TTC549 (cell line): Measurements from ENCODE around the gene TUBA3C.
"Not testable (repeated sequence)": the region's sequence is repeated elsewhere in the genome, so short reads cannot be mapped to it uniquely, and the experiment has no call there.

Experiments used
- FAIRE-seq: peaks from 2 replicates; lab custom pipeline; 2012; peaks lifted over from hg19 to GRCh38; lab: Jason Lieb, UNC

TUBA3C gene

DNA sequence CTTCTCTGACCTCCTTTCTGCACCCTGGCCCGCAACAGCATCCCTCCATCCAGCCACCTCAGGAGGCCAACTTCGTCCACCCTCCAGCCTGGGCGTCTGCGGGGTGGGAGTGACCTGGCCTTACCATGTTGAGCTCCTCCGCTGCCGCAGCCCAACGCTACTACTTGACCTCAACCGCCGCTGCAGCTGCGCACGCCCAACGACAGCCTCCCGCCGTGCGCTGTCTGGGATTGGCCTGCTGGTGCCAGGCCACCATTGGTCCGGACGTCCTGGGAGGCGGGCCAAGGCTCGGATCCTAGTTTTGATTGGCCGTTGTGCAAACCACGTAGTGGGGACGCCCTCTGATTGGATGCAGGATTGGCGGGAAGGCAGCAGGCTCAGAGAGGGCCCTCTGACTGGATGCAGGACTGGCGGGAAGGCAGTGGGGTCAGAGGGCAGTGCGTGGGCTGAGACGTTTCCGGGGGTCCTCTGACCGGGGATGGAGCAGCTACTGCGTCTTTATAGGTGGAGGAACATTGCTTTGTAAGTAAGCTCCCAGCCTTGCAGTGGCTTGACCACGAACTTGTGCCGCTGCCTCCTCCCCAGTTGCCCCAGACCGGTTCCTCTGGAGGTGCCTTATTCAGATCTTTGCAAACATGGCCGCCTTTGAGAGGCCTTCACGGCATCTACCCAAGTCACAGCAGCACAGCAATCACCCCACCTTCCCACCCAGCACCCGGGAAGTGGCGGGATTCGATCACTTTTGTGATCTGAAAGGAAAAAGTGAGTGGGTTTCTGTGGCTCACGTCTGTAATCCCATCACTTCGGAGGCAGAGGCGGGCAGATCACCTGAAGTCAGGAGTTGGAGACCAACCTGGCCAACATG is at the start of gene TUBA3C:
Gene TUBA3C, minus strand, starts transcription at position 204 of the 865 bp plus-strand sequence. Its CDS starts 77 bp downstream, at position 127.
- no peak for FAIRE-seq

DNA sequence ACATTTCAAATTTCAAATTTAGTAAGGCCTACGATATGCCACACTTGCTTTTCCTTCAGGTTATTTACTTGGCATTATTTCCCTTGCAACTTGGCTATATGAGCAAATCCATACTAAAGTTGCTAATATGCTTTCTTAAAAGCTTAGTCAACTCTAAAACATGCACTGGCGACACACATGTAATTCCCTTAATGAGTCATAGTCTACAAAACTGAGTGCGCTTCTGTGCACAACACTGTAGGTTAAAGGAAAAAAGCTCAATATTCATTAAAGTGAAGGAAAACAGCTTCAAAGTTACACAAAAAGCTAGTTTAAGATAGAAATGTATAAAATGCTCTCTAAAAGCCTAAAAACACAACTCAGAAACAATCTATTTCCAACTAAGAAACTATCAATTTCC is 25.8 kb upstream of the TUBA3C start:
- not testable (repeated sequence) for FAIRE-seq

DNA sequence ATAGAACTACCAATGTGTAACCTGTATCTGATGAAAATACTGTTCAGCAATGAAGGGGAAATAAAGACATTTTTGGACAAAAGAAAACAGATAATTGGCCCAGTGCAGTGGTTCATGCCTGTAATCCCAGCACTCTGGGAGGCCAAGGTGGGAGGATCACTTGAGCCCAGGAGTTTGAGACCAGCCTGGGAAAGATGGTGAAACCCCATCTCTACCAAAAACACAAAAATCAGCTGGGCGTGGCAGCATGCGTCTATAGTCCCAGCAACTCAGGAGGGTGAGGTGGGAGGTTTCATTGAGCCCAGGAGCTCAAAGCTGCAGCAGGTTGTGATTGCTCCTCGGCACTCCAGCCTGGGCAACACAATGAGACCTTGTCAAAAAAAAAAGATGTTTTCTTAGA is 11.0 kb upstream of the TUBA3C start:
- not testable (repeated sequence) for FAIRE-seq

DNA sequence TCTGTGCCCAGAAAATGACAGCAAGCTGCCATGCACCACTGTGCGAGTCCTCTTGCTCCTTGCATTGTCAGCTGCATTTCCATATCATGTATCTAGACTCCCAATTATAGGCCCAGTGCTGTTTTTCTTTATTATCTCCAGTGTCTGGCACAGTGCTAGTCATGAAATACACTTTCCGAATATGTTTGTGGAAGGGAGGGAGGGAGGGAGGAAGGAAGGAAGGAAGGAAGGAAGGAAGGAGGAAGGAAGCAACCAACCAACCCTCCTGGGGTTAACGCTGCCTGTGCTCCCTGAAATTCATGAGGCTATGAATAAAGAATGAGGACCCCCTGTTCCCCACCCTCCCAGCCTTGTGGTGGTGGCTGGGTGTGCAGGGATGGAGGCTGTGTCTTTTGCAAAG is 8.3 kb upstream of the TUBA3C start:
- not testable (repeated sequence) for FAIRE-seq

DNA sequence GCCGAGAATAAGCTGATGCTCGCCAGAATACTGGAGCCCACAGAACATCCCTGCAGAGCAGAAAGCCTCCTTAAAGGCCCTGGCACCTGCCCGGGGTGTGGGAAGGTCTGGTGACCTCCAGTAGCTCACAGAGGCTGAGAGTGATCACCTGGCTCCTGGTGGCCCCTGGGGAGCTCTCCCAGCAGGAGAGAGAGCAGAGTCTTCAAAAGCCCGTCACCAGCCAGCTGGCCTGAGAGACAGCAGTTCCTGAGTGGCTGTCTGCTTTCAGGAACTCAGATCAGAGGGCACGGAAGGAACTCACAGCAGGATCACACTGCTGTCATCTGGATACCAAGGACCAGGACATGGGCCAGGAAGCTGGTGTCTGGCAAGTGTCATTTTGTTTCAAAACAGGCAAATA is 7.7 kb upstream of the TUBA3C start:
- not testable (repeated sequence) for FAIRE-seq

DNA sequence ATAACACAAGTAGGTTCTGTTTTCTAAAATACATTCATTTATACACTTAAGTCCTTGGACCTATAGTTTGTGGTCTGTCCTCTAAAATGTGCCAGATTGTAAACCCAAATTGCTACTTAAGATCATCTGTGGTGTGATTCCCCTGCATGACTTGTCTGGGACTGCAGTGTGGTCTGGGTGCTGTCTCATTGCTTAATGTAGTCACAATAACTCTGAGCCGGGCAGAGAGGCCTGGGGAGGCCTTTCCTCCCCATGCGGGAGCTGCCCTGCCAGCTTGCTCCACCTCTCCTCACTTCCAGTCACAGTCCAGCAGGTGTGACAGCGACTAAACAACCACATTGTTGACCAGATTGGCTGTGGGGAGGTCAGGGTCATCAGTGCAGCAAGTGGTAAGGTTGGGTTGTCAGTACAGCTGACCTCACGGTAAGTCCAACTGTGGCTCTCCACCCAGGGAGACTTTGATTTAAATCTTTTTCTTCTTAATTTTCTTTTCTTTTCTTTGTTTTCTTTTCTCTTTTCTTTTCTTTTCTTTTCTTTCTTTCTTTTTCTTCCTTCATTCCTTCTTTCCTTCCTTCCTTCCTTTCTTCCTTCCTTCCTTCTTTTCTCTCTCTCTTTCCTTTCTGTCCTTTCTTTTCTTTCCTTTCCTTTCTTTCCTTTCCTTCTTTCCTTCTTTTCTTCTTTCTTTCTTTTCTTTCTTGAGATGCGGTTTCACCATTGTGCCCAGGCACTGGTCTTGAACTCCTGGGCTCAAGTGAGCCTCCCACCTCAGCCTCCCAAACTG is 4.4 kb upstream of the TUBA3C start:
- FAIRE-seq: no peak

DNA sequence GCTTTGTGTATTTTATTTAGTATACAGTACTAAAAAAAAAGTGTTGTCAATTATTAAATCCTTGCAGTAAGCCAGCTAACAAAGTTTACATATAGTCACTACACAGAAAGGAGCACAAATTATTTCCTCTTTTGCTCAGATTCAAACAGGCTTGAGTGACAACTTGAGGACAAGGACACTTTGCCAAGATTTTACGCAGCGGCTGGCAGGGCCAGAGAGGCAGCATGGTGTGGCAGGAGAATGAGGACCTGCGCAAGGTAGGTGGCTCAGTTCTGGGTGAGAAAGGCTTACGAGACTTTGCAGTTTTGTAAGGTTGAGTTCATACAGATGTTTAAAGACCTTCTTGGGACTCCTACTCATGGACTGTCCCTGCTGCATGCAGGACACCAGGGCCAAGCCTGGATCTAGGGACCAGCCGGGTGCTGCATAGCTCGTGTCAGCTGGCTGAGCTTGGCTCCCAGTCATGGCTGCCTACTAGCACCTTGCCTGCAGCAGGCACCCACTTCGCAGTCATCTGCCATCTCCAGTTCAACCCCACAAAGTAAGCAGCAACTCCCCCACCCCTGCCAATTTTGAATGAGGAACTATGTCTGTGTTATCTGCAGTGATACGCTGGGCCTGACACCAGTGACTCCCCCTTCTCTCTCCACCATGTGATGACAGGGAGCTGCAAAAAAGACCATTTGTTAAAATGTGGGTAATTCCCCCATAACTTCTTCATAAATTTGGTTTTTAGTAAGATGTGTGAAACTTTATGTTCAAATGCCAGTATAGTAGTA is 3.7 kb upstream of the TUBA3C start:
- FAIRE-seq: no peak

DNA sequence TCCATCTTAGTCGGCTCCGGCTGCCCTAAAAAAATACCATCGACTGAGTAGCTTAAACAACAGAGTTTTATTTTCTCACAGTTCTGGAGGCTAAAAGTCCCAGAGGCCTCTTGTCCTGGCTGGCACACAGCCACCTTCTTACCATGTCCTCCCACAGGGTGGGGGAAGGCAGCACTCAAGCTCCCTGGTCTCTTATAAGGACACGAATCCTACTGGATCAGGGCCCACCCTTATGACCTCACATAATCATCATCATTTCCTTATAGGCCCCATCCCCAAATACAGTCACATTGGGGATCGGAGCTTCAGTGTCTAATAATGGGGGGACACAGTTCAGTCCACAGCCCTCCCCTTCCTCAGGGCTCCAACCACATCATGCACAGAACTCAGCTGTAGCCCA is 2.6 kb upstream of the TUBA3C start:
- FAIRE-seq: no peak

DNA sequence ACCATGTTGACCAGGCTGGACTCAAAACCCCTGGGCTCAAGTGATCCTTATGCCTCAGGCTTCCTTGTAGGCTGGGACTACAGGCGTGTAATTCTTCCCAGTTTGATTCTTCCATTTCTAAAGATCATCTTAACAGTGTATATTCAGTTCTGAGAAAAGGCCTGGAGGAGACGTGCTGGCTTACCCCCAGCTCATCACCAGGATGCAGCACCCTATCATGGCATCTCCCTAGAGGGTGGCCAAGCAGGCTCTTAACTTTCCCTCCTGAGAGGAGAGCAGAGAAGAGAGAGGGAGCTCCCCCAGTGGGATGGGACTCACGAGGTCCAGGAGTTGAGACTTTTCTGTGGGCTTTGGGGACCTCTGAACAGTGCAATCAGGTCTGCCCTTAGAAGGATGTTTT is 2.1 kb upstream of the TUBA3C start:
- no peak for FAIRE-seq

DNA sequence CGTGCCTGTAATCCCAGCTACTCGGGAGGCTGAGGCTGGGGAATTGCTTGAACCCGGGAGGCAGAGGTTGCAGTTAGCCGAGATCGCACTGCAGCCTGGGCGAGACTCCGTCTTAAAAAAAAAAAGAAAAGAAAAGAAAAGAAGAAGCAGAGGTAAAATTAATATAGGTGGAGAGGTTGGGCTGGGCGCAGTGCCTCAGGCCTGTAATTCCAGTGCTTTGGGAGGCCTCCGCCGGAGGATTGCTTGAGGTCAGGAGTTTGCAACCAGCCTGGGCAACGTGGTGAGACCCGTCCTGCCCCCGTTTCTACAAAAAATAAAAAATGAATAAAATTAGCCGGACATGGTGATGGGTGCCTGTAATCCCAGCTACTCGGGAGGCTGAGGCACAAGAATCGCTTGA is 912 bp upstream of the TUBA3C start:
- no peak for FAIRE-seq

DNA sequence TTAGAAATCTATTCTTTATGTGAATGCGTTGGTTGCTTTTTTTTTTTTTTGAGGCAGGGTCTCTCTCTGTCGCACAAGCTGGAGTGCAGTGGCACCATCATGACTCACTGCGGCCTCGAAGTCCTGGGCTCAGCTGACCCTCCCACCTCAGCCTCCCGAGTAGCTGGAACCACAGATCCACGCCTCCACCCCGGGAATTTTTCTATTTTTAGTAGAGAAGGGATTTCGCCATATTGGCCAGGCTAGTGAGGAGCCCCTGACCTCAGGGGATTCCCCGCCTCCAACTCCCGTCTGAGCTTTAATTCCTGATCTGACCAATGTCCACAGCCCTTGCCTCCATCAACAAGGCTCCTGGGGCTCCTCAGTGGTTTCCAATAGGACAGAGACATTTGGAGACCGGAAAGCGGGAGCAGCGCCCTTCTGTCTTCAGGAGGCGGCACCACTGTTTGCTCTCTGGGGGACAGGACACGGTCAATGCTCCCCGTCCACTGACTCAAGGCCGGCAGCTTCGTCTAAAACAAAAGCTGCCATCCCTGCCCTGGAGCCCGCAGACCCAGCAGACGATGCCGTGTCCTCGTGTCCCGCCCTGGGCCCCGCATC is 503 bp downstream of the TUBA3C start:
- FAIRE-seq: no peak

DNA sequence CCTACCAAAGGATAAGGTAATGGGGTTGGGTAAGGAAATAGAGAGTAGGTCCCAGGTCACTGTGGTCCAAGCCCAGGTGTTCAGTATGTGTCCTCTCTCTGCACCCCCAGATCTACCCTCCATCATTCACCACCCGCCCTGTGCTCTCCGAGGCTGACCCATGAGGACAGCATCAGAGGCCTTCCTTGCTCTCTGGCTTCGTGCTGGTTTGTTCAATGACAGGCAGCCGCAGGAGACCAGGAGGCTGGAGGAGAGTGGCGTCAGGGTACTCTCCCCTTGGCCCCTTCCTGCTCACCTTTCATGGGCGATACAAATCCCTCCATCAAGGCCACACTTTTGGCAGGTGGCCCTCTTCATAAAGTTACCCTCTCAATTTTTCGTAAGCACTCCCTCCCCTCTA is 1.7 kb downstream of the TUBA3C start:
- FAIRE-seq: no peak

DNA sequence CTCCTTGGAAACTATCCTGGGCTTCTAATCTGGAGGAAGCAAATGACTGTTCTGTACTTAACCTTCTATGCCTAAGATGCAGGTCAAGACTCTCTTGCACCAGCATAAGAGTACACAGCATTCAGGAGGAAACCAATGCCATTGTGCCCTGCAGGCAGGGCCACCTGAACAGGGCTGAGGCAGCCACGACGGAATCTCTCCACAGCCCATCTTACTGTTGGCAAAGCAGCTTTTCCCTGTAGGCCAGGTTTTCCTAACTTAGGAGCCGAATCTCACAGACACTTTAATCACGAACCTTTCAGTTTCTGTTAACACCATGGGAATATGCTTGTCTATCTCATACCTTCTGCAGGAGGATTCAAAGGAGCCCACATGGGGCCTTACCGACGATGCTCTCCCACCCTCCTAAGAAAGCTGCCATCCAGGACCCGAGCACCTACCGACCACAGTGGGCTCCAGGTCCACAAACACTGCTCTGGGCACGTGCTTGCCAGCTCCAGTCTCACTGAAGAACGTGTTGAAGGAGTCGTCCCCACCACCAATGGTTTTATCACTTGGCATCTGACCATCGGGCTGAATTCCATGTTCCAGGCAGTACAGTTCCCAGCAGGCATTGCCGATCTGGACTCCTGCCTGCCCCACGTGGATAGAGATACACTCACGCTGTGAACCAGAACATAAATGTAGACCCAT is 2.6 kb downstream of the TUBA3C start:
- FAIRE-seq: no peak

DNA sequence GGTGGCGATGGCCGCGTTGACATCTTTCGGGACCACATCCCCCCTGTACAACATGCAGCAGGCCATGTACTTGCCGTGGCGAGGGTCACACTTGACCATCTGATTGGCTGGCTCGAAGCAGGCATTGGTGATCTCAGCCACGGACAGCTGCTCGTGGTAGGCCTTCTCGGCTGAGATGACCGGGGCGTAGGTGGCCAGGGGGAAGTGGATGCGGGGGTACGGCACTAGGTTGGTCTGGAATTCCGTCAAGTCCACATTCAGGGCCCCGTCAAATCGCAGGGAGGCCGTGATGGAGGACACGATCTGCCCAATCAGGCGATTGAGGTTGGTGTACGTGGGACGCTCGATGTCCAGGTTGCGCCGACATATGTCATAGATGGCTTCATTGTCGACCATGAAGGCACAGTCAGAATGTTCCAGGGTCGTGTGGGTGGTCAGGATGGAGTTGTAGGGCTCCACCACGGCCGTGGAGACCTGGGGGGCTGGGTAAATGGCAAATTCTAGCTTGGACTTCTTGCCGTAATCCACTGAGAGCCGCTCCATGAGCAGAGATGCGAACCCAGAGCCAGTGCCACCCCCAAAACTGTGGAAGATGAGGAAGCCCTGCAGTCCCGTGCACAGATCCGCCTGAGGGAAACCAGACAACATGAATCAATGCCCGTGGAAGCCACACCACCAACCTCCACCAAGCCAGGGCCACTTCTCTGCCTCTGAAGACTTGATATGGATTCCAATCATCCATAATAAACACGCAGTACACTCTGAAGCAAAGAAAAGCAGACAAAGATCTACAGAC is 4.4 kb downstream of the TUBA3C start:
- not testable (repeated sequence) for FAIRE-seq

DNA sequence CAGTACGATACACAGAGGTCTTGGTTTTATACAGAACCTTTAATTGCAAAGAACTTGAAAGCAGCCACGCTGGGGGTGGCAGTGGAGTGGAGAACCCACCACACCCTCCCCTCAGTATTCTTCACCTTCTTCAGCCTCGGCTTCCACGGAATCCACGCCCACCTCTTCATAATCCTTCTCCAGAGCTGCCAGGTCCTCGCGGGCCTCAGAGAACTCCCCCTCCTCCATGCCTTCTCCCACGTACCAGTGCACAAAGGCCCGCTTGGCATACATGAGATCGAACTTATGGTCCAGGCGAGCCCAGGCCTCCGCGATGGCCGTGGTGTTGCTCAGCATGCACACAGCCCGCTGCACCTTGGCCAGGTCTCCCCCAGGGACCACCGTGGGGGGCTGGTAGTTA is 7.9 kb downstream of the TUBA3C start:
- FAIRE-seq: no peak

DNA sequence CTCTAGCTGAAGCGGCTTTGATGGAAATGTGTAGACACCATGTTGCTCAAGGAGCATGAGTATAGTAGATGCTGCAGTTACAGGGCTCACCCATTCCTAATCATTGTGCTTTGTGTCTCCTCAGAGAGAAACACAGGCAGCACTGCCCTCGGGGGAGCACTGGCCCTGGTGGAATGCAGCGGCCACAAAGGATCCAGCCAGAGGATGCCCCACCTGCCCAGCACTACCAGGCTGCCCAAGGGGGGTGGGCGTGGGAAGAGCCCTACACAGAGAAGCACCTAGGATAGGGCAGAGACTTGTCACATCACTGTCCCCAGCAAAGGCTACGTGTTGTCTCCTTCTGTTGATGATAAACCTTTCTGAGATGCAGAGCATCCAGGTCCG is 9.0 kb downstream of the TUBA3C start:
- FAIRE-seq: no peak

DNA sequence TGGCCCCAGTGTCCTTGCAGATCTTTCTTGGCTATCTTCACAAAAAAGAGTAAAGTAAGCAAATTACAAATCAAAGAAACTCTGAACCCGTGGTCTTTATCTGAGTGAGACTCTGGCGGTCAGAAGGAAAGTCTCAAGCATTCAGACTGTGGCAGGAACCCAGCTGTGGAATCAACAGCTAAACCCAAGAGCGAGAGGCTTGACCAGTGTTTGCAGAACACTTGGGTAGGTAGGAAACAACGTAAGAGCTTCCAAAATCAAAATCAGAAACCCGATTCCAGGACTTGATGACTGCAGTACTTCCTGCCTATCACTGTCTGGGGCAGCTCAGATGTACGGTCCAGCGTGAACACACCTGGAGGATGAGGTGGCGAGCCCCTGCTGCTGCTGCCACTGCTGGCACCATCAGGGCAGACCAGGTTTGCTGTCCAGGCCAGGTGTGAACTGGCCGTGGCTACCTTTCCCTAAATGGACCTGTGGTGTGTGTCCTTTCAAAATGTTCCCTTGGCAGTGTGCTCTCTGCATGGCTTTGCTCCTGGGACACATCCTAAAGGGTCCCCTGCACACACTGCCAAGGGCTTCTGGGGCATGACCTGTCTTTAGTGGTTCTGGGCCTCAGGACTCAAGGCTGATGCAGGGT is 9.5 kb downstream of the TUBA3C start:
- no peak for FAIRE-seq

DNA sequence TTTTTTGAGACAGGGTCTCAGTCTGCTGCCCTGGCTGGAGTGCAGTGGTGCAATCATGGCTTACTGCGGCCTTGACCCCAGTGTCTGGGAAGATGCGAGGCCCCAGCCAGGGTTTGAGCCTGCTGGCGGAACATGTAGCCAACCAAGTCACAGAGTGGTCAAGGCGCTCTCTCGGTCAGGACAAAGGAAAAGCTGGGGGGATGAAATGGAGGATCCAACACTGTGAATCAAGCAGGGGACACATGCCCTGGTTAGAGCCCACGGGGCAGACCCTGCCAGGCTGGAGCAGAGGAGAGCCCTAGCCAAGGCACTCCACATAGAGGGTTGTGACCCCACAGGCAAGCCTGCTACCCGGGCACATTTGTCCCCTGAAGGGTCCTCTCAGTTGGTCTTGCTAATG is 10.1 kb downstream of the TUBA3C start:
- no peak for FAIRE-seq

DNA sequence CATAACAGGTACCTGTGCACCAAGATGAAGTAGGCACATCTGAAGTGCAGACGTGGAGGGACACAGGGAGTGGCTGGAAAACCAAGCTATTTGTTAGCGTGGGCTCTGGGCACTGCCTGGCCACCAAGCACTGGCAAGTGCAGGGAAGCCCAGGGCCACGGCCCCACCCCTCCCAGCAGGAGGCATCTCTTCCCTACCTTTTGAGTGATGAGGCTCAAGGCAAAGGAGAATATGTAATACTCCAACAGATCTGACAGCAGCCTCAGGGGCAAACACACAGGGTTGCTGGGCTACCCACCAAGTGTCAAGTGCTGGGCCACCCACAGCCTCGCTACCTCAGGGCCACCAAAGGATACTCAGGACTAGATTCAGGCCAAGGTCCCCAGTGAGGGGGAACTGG is 11.6 kb downstream of the TUBA3C start:
- FAIRE-seq: no peak

DNA sequence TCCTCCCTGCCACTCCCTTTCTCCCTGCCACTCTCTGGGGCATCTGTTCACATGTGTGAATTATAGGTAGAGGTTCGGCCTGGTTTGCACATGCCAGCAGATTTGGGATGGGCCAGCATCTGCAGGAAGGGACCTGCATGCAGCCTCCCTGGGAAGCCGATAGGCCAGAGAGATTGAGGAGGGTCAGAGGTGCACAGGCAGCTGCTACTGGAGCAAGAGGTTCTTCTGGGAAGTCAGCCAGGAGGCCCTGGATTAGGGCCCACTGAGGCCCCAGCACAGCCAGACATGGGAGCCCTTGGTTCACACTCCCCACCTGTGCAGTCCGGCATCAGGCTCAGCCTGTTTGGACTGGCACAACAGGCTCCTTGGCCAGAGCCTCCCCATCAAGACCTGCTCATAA is 12.1 kb downstream of the TUBA3C start:
- FAIRE-seq: no peak
